Loucy (cell line): ENCODE data around the gene CCDC182.
A peak's percentile ranks its signal among the peaks of the same experiment; 100 is the strongest.

Source experiments
- H2AFZ ChIP-seq: fragments of 200-600 bp; sonication (generic); 2 replicates; pipeline ENCODE4 v1.6.0; 2016; ENCODE audit warnings: antibody characterized with exemption, mild to moderate bottlenecking, low read length, moderate library complexity
- H3F3A ChIP-seq: fragments of 200-600 bp; 2 replicates; pipeline ENCODE4 v1.6.0; 2016; ENCODE audit warnings: antibody characterized with exemption, low read depth, mild to moderate bottlenecking
- H3K27me3 ChIP-seq: fragments of 200-600 bp; sonication (generic); 2 replicates; pipeline ENCODE4 v1.6.1; 2014; ENCODE audit warnings: low read length, mild to moderate bottlenecking; ENCODE audit not compliant: insufficient read depth, poor library complexity, severe bottlenecking
- H3K36me3 ChIP-seq: fragments of 200-600 bp; sonication (generic); 2 replicates; pipeline ENCODE4 v1.6.1; 2016; ENCODE audit warnings: low read length; ENCODE audit not compliant: insufficient read depth
- H3K4me1 ChIP-seq: fragments of 200-600 bp; sonication (generic); 2 replicates; pipeline ENCODE4 v1.5.1; 2014; ENCODE audit warnings: low read length, mild to moderate bottlenecking; ENCODE audit not compliant: insufficient read depth, poor library complexity, severe bottlenecking
- H3K4me2 ChIP-seq: fragments of 200-600 bp; sonication (generic); 2 replicates; pipeline ENCODE4 v1.6.0; 2014; ENCODE audit warnings: antibody characterized with exemption, low read length, low read depth, mild to moderate bottlenecking; ENCODE audit not compliant: poor library complexity, severe bottlenecking
- H3K4me3 ChIP-seq: fragments of 200-600 bp; sonication (generic); 2 replicates; pipeline ENCODE4 v1.5.1; 2014; ENCODE audit warnings: low read length, mild to moderate bottlenecking, mixed read lengths; ENCODE audit not compliant: poor library complexity, severe bottlenecking
- H3K79me2 ChIP-seq: fragments of 200-600 bp; sonication (generic); 2 replicates; pipeline ENCODE4 v1.6.1; 2014; ENCODE audit warnings: low read length; ENCODE audit not compliant: insufficient read depth
- H3K9ac ChIP-seq: fragments of 200-600 bp; sonication (generic); 2 replicates; pipeline ENCODE4 v1.6.0; 2014; ENCODE audit warnings: mild to moderate bottlenecking, low read depth, low read length, moderate library complexity; ENCODE audit not compliant: poor library complexity, severe bottlenecking
- H3K9me2 ChIP-seq: fragments of 200-600 bp; sonication (generic); replicated peaks from 2 replicates; pipeline ENCODE4 v1.6.1; 2016; ENCODE audit warnings: low read depth, low read length, mixed read lengths
- H3K9me3 ChIP-seq: fragments of 200-600 bp; sonication (generic); 2 replicates; pipeline ENCODE4 v1.6.1; 2014; ENCODE audit warnings: mild to moderate bottlenecking, antibody characterized with exemption, low read length, low read depth; ENCODE audit not compliant: insufficient read depth
- H4K20me1 ChIP-seq: fragments of 200-600 bp; sonication (generic); 2 replicates; pipeline ENCODE4 v1.6.0; 2014; ENCODE audit warnings: antibody characterized with exemption, low read length, mild to moderate bottlenecking; ENCODE audit not compliant: insufficient read depth, poor library complexity, severe bottlenecking
- CTCF ChIP-seq: fragments of 200-600 bp; sonication (generic); conservative IDR thresholded peaks from 2 replicates; pipeline ENCODE4 v1.5.1; 2014; ENCODE audit warnings: mild to moderate bottlenecking, antibody characterized with exemption, low read length
- EZH2phosphoT487 ChIP-seq: fragments of 200-600 bp; IDR thresholded peaks from 2 replicates; pipeline ENCODE4 v1.6.1; 2018; ENCODE audit warnings: antibody characterized with exemption, mild to moderate bottlenecking, moderate library complexity, borderline replicate concordance

The CCDC182 gene

GRCh38 chr17:57751348-57751971, 6.4 kb upstream of the CCDC182 start:
- H3K9me2 ChIP-seq: no peaks in the 10 kb centered on the region
- H3K9ac ChIP-seq: peak overlapping the region; percentile 44
- H3K79me2 ChIP-seq: 0 out of 2 replicates have a peak, but pooled peaks cover 12% of the 10 kb centered on the region
- TF ChIP-seq CTCF (no peak), EZH2phosphoT487 (no peak)
- no peaks in the 10 kb centered on the region for H4K20me1 ChIP-seq
- no peaks in the 10 kb centered on the region for H3K27me3 ChIP-seq
- H2AFZ ChIP-seq: no peak overlapping the region
- H3K9me3 ChIP-seq: no peaks in the 10 kb centered on the region
- no peak overlapping the region for H3K4me3 ChIP-seq
- no peaks in the 10 kb centered on the region for H3F3A ChIP-seq
- H3K36me3 ChIP-seq: no peaks in the 10 kb centered on the region
- H3K4me2 ChIP-seq: peak overlapping the region; percentile 2
- H3K4me1 ChIP-seq: peaks cover 50% of the 10 kb centered on the region

GRCh38 chr17:57750895-57751294, 5.8 kb upstream of the CCDC182 start:
- H3K4me2 ChIP-seq: peak overlapping the region; percentile 97
- H3K4me1 ChIP-seq: peaks cover 50% of the 10 kb centered on the region
- no peak overlapping the region for H3K4me3 ChIP-seq
- no peaks in the 10 kb centered on the region for H3K27me3 ChIP-seq
- 0 out of 2 replicates have a peak, but pooled peaks cover 12% of the 10 kb centered on the region for H3K79me2 ChIP-seq
- H4K20me1 ChIP-seq: no peaks in the 10 kb centered on the region
- H3F3A ChIP-seq: no peaks in the 10 kb centered on the region
- no peaks in the 10 kb centered on the region for H3K9me3 ChIP-seq
- no peaks in the 10 kb centered on the region for H3K9me2 ChIP-seq
- no peak overlapping the region for H2AFZ ChIP-seq
- no peak for TF ChIP-seq EZH2phosphoT487
- no peak for TF ChIP-seq CTCF
- peak overlapping the region; percentile 44 for H3K9ac ChIP-seq
- H3K36me3 ChIP-seq: no peaks in the 10 kb centered on the region

- no peak for TF ChIP-seq EZH2phosphoT487
- TF ChIP-seq CTCF: no peak
- 0 out of 2 replicates have a peak, but pooled peaks cover 12% of the 10 kb centered on the region for H3K79me2 ChIP-seq
- no peaks in the 10 kb centered on the region for H3K36me3 ChIP-seq
- H3K9ac ChIP-seq: peak overlapping the region; percentile 69
- no peaks in the 10 kb centered on the region for H3F3A ChIP-seq
- H4K20me1 ChIP-seq: no peaks in the 10 kb centered on the region
- H3K4me2 ChIP-seq: peak overlapping the region; percentile 97
- H3K4me1 ChIP-seq: peaks cover 50% of the 10 kb centered on the region
- H3K9me2 ChIP-seq: no peaks in the 10 kb centered on the region
- peak overlapping the region; percentile 64 for H3K4me3 ChIP-seq
- no peak overlapping the region for H2AFZ ChIP-seq
- H3K9me3 ChIP-seq: no peaks in the 10 kb centered on the region
- no peaks in the 10 kb centered on the region for H3K27me3 ChIP-seq
These were observed 5.2 kb upstream of the CCDC182 start for GRCh38 chr17:57750109-57750871.
